GM19397 (cell line): ENCODE data around the gene ZBTB9.

Experiments
- ATAC-seq: cut with Tn5 transposase; IDR thresholded peaks from one replicate; pipeline ENCODE4 v1.9.1; 2021; ENCODE audit warnings: mild to moderate bottlenecking, moderate library complexity; ENCODE audit not compliant: unreplicated experiment

ZBTB9 gene

DNA sequence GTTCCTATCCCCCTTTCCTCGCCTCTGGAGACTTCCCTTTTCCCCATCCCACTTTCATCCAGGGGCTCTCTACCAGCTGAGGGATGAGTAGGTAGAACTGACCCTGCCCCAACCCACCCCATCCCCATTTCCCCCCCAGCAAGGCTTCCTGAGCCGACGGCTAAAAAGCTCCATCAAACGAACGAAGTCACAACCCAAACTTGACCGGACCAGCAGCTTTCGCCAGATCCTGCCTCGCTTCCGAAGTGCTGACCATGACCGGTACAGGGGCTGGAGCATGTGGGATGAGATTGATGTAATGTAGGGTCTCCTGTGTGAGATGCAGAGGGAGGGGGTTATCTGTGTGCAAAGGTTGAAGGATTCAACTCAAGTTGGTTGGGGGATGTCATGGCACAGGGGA is 21.8 kb upstream of the ZBTB9 start:
- ATAC-seq = no peak

DNA sequence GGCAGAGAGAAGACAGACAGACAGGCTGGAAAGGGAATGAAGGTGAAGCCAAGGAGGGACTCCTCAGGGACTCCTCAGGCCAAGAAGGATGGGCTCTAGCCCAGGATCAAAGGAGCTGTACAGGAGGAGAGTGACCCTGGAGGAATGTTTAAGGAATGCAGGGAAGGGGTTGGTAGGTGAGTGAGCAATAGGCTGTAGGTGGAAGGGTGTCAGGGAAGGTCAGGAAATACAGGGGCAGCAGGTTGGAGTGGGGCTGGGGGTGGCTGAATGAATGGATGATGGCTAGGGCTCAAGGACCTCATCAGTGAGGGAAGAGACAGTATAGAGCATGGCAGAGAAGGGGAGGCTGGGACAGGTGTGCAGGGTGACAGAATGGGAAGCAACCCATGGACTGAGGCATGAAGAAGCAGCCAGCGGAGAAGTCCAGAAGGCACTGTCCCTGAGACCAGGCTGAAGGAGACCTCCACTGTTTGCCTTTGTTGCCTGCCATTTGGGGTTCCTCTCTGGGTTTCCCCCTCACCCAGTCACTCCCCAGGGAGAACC is 21.3 kb upstream of the ZBTB9 start:
- no peak for ATAC-seq

DNA sequence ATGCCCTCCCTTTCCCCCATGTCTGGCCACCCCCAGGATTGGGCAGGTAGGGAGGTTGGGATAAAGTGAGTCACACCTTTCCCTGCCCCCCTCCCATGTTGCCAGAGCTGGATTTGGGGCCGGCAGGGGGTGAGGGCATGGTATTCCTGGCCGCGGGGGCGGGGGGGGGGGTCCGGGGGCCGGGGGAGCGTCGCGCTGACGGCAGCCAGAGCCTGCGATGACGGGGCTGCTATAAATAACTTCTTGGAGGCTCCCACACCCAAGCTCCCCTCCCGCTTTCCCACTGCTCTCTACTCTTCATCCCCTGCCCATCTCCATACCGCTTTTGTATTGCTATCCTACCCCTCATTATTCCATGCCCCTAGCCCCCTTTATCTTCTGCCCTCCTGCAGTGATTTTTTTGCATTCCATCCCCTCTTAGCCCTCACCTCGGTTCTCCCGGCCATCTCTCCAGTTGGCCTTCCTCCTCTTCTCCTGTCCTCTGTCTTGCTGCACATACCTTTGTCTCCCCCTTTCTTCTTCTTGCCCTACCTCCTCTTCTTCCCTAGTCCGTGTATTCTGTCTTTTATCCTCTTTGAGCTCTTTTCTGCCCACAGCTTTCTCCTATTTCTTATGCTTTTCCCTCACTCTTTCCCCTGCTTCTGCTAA is 20.7 kb upstream of the ZBTB9 start:
- ATAC-seq = no peak

DNA sequence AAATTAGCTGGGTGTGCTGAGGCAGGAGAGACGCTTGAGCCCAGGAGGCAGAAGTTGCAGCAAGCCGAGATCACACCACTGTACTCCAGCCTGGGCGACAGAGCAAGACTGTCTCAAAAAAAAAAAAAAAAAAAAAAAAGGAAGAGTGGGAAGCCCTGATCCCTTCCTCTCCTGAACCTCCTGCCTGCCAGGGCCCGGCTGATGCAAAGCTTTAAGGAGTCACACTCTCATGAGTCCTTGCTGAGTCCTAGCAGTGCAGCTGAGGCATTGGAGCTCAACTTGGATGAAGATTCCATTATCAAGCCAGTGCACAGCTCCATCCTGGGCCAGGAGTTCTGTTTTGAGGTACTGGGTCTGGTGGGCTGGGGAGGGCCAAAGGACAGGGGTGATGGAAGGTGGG is 19.4 kb upstream of the ZBTB9 start:
- ATAC-seq = no peak

DNA sequence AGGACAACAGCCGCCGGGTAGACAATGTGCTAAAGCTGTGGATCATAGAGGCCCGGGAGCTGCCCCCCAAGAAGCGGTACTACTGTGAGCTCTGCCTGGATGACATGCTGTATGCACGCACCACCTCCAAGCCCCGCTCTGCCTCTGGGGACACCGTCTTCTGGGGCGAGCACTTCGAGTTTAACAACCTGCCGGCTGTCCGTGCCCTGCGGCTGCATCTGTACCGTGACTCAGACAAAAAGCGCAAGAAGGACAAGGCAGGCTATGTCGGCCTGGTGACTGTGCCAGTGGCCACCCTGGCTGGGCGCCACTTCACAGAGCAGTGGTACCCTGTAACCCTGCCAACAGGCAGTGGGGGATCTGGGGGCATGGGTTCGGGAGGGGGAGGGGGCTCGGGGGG is 16.7 kb upstream of the ZBTB9 start:
- ATAC-seq = no peak

DNA sequence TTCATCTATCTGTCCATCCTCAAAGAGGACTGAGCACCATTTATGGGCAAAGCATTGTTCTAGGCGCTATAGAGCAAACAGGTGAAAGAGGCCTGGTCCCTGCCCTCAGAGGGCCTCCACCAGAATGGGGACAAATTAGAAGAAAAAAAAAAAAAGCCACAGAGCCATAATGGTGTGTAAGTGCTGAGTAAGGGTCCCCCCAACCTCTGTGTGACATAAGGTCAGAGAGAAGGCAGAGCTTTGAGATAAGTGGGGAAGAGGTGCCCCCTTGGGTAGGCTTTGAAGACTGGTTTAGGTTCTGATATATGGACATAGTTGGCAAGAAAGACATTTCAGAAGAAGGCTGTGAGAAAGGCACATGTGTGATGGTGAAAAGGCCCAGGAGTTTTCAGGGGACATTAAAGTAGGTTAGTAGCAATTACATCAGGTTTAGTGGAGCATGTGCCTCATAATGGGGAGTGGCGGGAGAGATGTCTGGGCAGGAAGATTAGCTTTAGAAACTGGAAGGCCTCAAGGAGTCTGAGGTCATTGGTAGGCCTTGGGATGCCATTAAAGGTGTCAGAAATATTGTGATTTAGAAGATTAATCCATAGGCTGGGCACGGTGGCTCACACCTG is 15.3 kb upstream of the ZBTB9 start:
- ATAC-seq = no peak

DNA sequence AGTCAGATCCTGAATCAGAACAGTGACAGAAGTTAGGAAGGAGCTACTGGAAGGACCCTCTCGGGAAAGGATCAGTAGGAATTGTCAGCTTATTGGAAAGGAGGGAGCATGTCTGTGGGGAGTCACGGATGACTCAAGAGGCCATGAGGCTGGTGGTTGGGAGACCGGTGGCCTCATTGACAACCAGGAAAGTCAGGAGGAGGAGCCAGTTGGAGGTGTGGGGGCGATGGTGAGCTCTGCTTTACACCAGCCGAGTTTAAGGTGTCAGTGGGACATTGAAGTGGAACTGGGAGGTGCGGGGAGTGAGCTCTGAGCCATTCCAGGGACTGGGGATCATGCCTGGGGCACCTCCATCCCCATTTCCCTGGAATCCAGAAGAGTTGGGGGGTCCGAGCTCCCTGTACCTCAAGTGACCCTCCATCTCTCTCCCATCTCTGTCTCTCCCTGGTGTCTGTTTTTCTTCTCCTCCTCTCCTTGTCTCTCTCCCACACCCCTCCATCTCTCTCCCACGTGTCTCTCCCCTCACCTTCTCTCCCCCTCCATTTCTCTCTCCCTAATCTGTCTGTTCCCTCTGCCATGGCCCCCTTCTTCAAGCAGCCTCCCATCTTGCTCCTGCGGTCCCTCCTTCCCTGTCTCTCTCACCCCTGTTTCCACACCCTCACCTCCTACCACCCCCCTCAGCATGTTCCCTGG is 14.3 kb upstream of the ZBTB9 start:
- no peak for ATAC-seq

DNA sequence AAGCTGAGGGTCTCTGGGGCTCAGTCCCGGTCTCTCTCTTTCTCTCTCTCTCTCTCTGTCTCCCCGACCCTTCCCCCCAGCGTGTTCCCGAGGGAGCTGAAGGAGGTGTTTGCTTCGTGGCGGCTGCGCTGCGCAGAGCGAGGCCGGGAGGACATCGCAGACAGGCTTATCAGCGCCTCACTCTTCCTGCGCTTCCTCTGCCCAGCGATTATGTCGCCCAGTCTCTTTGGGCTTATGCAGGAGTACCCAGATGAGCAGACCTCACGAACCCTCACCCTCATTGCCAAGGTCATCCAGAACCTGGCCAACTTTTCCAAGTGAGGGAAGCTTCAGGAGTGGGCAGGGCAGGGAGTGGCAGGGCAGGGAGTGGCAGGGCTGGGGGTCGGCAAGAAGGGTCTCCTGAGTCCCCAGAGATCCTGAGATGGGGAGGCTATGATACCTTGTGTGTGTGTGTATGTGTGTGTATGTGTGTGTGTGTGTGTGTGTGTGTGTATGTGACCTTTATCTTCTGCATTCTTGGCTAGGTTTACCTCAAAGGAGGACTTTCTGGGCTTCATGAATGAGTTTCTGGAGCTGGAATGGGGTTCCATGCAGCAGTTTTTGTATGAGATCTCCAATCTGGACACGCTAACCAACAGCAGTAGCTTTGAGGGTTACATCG is 13.6 kb upstream of the ZBTB9 start:
- no peak for ATAC-seq

DNA sequence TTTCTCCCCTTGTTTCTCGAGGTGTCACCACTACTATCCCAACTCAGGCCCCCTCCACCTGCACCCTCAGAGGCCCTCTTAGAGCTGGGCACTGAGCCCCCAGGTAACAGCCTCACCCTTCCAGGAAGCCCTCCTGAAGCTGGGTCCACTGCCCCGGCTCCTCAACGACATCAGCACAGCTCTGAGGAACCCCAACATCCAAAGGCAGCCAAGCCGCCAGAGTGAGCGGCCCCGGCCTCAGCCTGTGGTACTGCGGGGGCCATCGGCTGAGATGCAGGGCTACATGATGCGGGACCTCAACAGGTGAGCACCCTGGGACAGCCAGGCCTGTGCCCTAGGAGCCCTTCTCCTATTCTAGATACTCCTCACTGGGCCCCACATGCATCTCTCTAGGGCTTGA is 12.9 kb upstream of the ZBTB9 start:
- ATAC-seq = no peak

DNA sequence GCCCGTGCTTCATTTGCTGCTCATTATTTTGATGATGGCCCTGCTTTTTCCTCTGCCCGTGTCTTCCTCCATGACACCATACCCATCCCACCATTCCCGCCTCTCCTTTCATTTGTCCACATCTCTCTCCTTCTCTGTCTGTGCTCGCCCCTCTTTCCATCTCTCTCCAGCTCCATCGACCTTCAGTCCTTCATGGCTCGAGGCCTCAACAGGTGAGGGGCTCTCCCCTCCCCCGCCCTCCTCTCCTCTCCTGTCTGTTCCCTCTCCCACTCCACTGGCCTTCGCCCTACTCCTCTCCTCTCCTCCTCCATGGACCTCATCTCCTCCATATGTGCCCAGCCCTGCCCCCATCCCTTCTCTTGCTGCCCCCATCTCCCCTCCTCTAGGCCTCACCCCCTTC is 12.1 kb upstream of the ZBTB9 start:
- no peak for ATAC-seq

DNA sequence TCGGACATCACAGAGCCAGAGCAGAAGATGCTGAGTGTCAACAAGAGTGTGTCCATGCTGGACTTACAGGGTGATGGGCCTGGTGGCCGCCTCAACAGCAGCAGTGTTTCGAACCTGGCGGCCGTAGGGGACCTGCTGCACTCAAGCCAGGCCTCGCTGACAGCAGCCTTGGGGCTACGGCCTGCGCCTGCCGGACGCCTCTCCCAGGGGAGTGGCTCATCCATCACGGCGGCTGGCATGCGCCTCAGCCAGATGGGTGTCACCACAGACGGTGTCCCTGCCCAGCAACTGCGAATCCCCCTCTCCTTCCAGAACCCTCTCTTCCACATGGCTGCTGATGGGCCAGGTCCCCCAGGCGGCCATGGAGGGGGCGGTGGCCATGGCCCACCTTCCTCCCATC is 11.4 kb upstream of the ZBTB9 start:
- no peak for ATAC-seq

DNA sequence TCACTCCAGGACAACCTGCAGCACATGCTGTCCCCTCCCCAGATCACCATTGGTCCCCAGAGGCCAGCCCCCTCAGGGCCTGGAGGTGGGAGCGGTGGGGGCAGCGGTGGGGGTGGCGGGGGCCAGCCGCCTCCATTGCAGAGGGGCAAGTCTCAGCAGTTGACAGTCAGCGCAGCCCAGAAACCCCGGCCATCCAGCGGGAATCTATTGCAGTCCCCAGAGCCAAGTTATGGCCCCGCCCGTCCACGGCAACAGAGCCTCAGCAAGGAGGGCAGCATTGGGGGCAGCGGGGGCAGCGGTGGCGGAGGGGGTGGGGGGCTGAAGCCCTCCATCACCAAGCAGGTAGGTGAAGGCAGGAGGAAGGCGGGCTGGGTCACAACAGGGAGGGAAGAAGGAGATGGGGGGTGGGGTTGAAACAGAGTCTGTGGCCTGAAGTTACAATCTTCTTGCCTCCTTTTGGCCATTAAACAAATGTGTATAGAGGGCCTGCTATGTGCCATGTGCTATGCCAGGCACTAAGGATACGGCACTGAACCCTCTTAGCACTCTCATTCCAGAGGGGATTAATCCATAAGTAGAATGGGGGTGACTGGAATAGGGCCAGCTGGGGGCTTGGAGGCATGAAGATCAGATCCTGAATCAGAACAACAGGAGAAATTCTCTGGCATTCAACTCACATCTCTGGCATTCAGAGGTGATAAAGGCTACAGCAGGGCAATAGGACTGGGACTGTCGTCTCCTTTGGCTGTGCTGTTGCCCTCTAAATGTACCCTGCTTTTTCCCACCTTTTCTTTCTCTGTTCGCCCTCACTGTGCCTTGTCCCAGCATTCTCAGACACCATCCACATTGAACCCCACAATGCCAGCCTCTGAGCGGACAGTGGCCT is 10.5 kb upstream of the ZBTB9 start:
- no peak for ATAC-seq

DNA sequence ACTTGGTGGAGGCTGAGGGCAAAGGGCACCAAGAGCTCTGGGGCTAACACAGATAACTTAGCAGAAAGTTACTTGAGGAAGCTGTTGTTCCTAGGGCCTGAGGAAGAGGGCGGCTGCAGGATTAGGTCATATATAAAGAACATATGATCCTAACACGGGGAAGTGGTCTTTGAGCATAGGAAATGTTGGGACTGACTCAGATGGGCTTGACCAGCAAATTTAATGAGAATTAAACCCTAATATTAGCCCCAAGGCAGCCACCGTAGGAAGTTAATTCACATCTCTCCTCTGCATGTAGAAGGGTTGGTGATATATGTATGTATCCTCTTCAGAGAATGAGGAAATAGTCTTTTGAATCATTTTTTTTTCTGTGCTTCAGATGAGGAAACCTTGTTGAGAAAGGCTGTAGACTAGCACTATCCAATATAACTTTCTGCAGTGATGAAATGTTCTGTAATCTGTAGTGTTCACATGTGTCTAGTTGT is 9.2 kb upstream of the ZBTB9 start:
- no peak for ATAC-seq

DNA sequence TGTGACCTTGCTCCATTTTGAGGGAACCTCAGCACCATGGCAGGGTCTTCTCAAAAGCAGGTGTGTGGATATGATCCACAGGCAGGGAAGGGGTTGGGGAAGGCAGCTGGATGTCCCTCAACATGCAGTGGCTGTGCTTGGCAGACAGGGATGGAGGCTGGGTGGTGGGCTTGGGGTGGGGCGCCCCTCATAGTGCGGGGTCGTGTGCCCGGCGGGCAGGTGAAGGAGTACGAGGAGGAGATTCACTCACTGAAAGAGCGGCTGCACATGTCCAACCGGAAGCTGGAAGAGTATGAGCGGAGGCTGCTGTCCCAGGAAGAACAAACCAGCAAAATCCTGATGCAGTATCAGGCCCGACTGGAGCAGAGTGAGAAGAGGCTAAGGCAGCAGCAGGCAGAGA is 8.0 kb upstream of the ZBTB9 start:
- no peak for ATAC-seq

DNA sequence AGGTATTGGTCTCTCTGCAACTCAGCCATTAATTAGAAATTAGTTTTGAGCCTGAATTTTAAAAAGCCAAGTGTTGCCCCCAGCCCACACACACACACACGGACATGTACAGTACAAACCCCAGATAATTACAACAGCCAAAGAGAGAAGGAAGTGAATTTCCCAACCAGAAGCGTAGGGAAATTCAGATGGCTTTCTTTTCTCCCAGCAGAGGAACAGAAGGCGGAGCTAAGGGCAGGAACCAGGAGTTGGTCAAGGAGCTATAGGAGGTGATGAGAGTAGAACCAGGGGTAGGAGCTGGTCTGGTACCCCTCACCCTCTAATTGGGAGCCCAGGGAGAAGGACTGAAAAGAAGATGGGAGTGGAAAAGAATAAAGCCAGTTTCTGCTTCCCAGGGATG is 3.9 kb upstream of the ZBTB9 start:
- no peak for ATAC-seq

DNA sequence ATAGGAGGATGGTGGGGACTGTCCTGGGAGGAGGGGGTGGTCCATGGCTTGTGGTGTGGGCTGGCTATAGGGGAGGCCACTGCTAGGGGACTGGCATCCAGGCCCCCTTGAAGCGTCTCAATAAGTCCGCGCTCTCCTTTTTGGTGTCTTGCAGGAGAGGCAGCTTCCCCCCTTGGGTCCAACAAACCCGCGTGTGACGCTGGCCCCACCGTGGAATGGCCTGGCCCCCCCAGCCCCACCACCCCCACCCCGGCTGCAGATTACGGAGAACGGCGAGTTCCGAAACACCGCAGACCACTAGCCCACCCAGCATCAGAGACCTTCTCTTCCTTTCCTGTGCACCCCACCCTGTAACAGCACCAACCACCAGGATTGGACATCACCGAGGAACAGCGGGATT is 2.8 kb upstream of the ZBTB9 start:
- ATAC-seq = no peak

DNA sequence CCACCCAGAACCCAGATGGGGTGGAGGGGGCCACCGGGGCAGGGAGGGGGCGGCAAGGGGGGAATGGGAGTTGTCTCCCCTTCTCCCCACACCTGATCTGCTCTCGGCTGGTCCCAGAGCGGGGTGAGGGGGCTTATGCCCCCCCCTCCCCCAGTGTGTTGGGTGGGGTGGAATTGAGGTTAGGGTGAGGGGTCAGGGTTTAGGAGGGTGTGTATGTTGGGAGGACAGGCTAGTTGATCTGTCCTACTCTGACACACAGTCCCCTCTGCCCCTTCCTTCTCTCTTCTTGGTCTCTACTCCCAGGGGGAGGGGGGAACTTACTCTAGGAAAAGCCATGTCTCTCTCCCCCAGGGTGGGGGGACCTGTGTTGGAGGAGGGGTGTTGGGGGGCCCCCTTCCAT is 1.9 kb upstream of the ZBTB9 start:
- ATAC-seq = no peak

DNA sequence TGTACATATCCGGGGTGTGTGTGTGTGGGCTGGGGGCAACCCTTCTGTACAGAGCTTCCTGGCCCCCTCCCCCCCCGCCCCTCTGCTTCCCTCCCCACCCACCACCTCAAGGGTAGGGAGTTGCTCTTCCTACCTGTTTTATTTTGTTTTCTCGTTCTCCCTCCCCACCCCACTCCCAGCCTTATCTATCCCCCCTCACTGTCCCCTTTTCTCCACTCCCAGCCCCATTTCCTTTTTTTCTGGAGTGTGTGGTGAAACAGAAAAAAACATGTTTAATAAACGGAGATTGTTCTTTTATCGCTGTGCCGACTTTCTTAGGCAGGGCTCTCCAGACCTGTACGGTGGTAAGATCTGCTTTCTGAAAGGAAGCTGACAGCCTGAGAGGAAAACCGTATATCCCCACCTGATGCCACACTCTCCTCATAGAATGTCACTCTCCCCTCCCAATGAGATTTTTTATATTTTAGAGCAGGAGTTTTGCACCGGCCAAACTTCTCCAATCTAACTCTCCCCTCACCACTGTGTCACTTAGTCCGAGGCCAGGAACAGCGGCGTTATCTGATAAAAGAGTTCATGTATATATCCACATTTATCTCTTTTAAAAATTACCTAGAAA is 875 bp upstream of the ZBTB9 start:
- no peak for ATAC-seq

DNA sequence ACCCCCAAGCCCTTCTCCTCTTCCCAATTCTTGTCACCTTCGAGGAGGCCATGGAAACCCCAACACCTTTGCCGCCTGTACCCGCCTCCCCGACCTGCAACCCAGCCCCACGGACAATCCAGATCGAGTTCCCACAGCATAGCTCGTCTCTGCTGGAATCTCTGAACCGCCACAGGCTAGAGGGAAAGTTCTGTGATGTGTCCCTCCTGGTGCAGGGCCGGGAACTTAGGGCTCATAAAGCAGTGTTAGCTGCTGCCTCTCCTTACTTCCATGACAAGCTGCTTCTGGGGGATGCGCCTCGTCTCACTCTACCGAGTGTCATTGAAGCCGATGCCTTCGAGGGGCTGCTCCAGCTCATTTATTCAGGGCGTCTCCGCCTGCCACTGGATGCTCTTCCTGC is 675 bp downstream of the ZBTB9 start:
- ATAC-seq = no peak

DNA sequence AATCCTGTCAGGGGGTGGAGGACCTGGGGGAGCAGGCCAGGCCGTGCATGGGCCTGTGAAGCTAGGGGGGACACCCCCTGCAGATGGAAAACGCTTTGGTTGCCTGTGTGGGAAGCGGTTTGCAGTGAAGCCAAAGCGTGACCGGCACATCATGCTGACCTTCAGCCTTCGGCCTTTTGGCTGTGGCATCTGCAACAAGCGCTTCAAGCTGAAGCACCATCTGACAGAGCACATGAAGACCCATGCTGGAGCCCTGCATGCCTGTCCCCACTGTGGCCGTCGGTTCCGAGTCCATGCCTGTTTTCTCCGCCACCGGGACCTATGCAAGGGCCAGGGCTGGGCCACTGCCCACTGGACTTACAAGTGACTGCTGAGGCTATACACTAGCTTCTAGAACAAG is 1.8 kb downstream of the ZBTB9 start:
- no peak for ATAC-seq
